Measurements from ENCODE around the gene ALK. TPM values are rescaled to one million over a fixed set of nuclear protein-coding genes. Genes with fewer than 3 reads are reported as not detected.

The ALK gene
- total and polyA plus RNA-seq, 12 donors, result 0.09 to 1.8 (median 0.53) TPM; not detected in 1

DNA sequence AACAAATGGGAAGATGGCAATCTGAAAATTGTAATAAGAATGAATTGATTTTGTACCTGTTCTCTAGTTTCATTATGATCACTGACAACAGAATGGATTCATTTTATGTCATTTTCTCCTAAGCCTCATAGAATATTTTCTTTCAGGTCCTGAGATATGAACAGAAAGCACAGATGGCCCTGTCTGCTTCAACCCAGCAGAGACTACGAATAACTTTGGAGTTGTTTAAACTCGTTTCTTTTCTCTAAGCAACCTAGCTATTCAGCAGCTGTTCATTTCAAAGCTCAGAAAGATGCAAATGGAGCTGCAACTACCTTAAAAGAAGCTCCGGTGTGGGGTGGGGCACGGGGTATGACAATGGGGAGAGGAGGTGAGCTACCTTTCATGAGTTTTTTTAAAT is 124.9 kb downstream of the ALK start:
- no peaks in the 10 kb centered on the region for H3K36me3 ChIP-seq (replicated peaks in 1 of 2)
- H3K27ac ChIP-seq, result no peak overlapping the region
- H3K4me1 ChIP-seq (replicated peaks in 1 of 2), result no peaks in the 10 kb centered on the region
- no peak overlapping the region for H3K4me3 ChIP-seq
- WGBS, 4 donors, result 50 to 61% (median 56%) methylated on average over 4 of the region's 4 CpGs
- TF ChIP-seq, protein P1, sequence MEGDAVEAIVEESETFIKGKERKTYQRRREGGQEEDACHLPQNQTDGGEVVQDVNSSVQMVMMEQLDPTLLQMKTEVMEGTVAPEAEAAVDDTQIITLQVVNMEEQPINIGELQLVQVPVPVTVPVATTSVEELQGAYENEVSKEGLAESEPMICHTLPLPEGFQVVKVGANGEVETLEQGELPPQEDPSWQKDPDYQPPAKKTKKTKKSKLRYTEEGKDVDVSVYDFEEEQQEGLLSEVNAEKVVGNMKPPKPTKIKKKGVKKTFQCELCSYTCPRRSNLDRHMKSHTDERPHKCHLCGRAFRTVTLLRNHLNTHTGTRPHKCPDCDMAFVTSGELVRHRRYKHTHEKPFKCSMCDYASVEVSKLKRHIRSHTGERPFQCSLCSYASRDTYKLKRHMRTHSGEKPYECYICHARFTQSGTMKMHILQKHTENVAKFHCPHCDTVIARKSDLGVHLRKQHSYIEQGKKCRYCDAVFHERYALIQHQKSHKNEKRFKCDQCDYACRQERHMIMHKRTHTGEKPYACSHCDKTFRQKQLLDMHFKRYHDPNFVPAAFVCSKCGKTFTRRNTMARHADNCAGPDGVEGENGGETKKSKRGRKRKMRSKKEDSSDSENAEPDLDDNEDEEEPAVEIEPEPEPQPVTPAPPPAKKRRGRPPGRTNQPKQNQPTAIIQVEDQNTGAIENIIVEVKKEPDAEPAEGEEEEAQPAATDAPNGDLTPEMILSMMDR (IDR thresholded peaks at IDR 0.05), result no peak
- TF ChIP-seq POLR2A (IDR thresholded peaks at IDR 0.05), result no peak
- H3K27me3 ChIP-seq, result no peaks in the 10 kb centered on the region
- intact Hi-C loops (cut with DNase I), result no loop called here
- DNase-seq, result no peak
- no peaks in the 10 kb centered on the region for H3K9me3 ChIP-seq (replicated peaks in 1 of 3)

DNA sequence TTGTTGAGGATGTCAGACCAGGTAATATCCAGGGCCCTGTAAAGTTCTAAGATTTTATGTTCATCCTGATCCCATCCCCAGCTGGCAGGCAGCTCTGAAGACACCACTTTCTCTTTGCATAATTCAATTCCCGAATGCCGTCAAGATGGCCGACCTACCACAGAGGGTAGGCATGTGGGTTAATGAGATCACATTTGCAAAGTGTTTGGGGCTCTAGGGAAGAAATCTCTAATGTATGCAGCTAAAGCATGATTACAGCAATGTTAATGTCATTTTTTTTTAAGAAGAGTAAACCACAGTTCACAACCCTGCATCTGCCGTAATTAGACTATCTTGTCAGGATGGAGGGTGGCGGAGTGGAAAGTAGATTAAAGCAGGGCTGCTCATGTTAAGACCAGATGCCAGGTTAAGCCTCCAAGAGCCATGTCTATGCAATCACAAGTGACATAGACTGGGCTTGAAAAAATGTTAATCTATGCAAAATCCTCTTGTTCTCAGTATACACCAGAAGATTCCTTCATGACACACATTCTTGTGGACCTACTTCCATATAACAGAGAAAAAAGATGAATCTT is 131.4 kb downstream of the ALK start:
- TF ChIP-seq POLR2A (IDR thresholded peaks at IDR 0.05), result no peak
- TF ChIP-seq, protein P1 (IDR thresholded peaks at IDR 0.05), result no peak
- no peaks in the 10 kb centered on the region for H3K36me3 ChIP-seq (replicated peaks in 1 of 2)
- intact Hi-C loops (cut with DNase I), result no loop called here
- H3K4me3 ChIP-seq, result no peak overlapping the region
- DNase-seq, result no peak
- no peaks in the 10 kb centered on the region for H3K4me1 ChIP-seq (replicated peaks in 1 of 2)
- 83 to 94% (median 92%) methylated on average over 5 of the region's 5 CpGs for WGBS, 4 donors
- H3K27me3 ChIP-seq, result no peaks in the 10 kb centered on the region
- H3K27ac ChIP-seq, result no peak overlapping the region
- H3K9me3 ChIP-seq (replicated peaks in 1 of 3), result no peaks in the 10 kb centered on the region

DNA sequence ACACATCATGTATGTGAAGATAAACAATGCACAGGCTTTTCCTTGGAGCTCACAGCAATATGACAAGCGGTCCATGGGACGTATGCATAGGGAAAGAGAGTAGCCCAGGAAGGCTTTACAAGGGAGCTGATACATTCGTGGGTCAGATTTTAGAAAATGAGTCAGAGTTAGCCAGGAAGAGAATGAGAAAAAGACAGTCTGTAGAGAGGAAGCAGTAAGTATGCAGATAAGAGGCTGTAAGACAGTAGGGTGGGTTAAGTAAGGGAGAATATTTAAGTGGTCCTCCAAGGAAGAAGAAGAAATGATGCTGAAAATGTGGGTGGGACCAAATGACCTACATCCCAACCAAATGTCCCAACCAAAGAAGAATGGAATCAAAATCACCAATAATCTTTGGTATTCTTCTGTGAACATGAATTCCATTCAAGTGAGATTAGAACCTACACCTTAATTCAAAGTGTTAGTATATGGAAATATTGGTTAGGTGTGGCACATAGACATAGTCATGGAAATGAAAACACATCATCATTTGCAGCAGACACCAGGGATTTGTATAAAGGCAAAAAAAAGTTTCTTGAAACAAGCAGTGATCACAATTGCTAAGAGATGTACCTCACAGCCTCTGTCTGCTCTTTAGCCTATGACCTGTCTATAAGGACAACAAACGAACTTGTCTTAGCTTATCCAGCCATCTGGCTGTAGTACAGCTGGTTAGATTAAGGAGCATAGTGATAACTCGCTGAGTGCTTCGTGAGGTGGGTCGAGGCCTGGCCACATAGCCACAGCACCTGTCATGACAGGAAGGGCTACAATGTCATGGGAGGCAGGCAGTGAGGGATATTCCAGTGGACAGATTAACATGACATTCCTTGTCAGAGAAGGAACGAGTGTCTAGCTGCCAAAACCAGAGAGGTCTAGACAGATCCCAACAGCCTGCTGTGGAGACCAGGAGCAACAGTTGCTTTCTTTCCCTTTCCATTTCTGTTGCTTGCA is 133.6 kb downstream of the ALK start:
- intact Hi-C loops (cut with DNase I), result no loop called here

GRCh38 chr2:29786361-29786760 is 135.0 kb downstream of the ALK start:
- intact Hi-C loops (cut with DNase I), result no loop called here
- 77 to 81% (median 78%) methylated on average over 5 of the region's 5 CpGs for WGBS, 4 donors
- Histone ChIP-seq H3K4me1 (replicated peaks in 1 of 2) (no peaks in the 10 kb centered on the region), H3K27ac (no peak overlapping the region), H3K36me3 (replicated peaks in 1 of 2) (no peaks in the 10 kb centered on the region), H3K4me3 (no peak overlapping the region), H3K9me3 (replicated peaks in 1 of 3) (no peaks in the 10 kb centered on the region), H3K27me3 (no peaks in the 10 kb centered on the region)
- TF ChIP-seq, protein P1 (IDR thresholded peaks at IDR 0.05), result no peak
- TF ChIP-seq POLR2A (IDR thresholded peaks at IDR 0.05), result no peak
- DNase-seq, result no peak

More for the DNA sequence above, 133.6 kb downstream of the ALK start:
- no peak for DNase-seq
- WGBS, 4 donors, result 67 to 77% (median 71%) methylated on average over 7 to 8 of the region's 8 CpGs
- H3K9me3 ChIP-seq (replicated peaks in 1 of 3), result no peaks in the 10 kb centered on the region
- H3K27ac ChIP-seq, result no peak overlapping the region
- no peak for TF ChIP-seq POLR2A (IDR thresholded peaks at IDR 0.05)
- TF ChIP-seq, protein P1 (IDR thresholded peaks at IDR 0.05), result no peak
- H3K4me3 ChIP-seq, result no peak overlapping the region
- H3K36me3 ChIP-seq (replicated peaks in 1 of 2), result no peaks in the 10 kb centered on the region
- no peaks in the 10 kb centered on the region for H3K4me1 ChIP-seq (replicated peaks in 1 of 2)
- H3K27me3 ChIP-seq, result no peaks in the 10 kb centered on the region
